Subcutaneous adipose tissue (tissue), 4 donors: ENCODE data around the gene ATXN1. TPM values are rescaled to one million over a fixed set of nuclear protein-coding genes. Genes with fewer than 3 reads are reported as not detected.

ENCODE experiments used
- CTCF ChIP-seq: fragments of 450-650 bp; IDR thresholded peaks from one replicate; pipeline ENCODE4 v1.5.1; 2016; ENCODE audit warnings: low read depth, mild to moderate bottlenecking, control low read depth, antibody characterized with exemption, moderate library complexity
- total RNA-seq, 4 donors: library from RNA; depleted of rRNA; stranded (reverse); fragments of >200 nt; gene quantifications; one replicate each; pipeline ENCODE4 v1.1.0, GENCODE V29; 2016

The ATXN1 gene
- total RNA-seq, 4 donors from 2014 or later, result 27.1 to 35.6 (median 35.1) TPM

- TF ChIP-seq CTCF, result no peak
Observed at GRCh38 chr6:16770701-16771569, 9.7 kb upstream of the ATXN1 start.

- no peak for TF ChIP-seq CTCF
Observed at GRCh38 chr6:16769986-16770376, 8.7 kb upstream of the ATXN1 start.

GRCh38 chr6:16769131-16769985 lies 8.1 kb upstream of the ATXN1 start:
- TF ChIP-seq CTCF, result no peak

- TF ChIP-seq CTCF, result no peak
Observed at GRCh38 chr6:16768477-16768830, 7.2 kb upstream of the ATXN1 start.

GRCh38 chr6:16767765-16768476 lies 6.7 kb upstream of the ATXN1 start:
- no peak for TF ChIP-seq CTCF

- TF ChIP-seq CTCF, result no peak
Observed at GRCh38 chr6:16766836-16767745, 5.8 kb upstream of the ATXN1 start.
